Activated naive CD4-positive, alpha-beta T cell treated with Interleukin-2 at 50 U/mL for 16 hours (primary cell): ENCODE data around the gene MTARC1.

ENCODE experiments used
- DNase-seq: peaks from one replicate; pipeline ENCODE4 v3.0.0-alpha.2; 2020

Gene MTARC1

GRCh38 chr1:220808345-220809186 lies 21.9 kb downstream of the MTARC1 start:
- no peak for DNase-seq

GRCh38 chr1:220809187-220809550 lies 22.5 kb downstream of the MTARC1 start:
- no peak for DNase-seq

- no peak for DNase-seq
These were observed 23.0 kb downstream of the MTARC1 start for GRCh38 chr1:220809704-220810103.

- peak; percentile 70 for DNase-seq
These were observed 23.5 kb downstream of the MTARC1 start for GRCh38 chr1:220810179-220810653.

GRCh38 chr1:220810963-220811362 lies 24.2 kb downstream of the MTARC1 start:
- DNase-seq = no peak

GRCh38 chr1:220811695-220812094 lies 25.0 kb downstream of the MTARC1 start:
- DNase-seq = no peak

GRCh38 chr1:220812308-220812707 lies 25.6 kb downstream of the MTARC1 start:
- no peak for DNase-seq

DNA sequence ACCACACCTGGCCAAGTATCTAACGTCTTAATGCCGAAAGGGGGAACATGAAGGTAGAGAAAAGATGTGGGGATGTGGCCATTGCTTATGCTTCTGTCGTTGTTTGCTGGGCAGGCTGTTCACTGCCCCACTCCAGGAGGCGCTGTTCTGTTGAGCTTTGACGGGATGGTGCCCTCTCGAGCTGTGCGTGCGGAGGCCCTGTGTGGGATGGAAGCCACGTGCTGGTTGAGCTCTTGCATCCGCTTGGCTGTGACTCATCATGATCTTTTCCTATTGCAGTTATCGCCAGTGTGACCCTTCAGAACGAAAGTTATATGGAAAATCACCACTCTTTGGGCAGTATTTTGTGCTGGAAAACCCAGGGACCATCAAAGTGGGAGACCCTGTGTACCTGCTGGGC lies 26.3 kb downstream of the MTARC1 start:
- DNase-seq = no peak

- DNase-seq = no peak
These were observed 28.7 kb downstream of the MTARC1 start for GRCh38 chr1:220815409-220815808.

DNA sequence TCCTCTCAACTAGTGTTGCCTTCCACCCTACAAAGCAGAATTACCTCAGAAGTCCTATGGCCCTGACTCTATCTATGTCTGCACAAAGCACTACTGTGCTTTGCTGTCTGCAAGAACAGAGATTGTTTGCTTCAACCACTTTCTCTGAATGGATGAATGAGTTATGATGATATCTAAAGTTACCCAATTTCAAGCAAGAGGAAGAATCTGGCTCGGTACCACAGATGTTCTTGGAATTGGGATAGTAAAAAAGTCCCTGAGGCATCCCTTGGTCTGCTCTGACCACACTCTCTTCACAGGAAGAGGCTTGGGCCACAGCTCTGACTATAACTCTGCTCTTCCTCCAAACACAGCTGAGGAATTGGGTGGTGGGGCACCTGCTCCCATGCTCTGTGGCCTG lies 31.2 kb downstream of the MTARC1 start:
- DNase-seq = no peak

DNA sequence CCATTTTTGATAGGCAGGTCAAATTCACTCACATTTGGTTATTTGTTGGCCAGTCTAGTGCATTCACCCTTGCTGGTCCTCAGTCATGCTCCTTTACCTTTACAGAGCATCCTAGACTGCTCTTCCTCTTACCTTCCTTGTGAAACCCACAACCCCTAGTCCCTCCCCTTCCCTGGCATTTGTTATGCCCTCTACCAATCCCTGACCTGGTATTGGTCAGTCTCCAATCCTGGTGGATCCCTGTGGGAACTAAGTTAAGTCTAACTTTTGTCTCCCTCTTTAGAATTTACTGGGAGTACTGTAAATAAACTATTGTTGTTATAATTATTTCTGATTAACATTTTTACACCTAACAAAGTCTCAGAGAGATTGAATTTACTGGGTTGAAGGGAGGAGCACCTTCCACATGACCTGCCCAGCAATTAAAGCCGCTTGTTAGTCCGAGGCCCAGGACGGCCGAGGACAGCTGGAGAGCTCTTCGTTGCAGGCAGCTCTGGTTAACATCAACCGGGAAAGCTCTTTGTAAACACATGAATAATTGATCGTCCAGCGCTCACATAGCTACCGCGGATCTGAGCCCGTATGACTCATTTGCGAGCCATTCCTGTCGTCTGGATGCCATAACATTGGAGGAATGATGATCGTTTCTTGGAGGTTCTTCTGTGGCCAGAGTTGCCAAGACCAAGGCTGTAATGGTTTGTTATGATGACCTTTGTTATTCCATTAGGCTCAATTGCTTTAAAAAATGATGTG lies 31.9 kb downstream of the MTARC1 start:
- DNase-seq = no peak

DNA sequence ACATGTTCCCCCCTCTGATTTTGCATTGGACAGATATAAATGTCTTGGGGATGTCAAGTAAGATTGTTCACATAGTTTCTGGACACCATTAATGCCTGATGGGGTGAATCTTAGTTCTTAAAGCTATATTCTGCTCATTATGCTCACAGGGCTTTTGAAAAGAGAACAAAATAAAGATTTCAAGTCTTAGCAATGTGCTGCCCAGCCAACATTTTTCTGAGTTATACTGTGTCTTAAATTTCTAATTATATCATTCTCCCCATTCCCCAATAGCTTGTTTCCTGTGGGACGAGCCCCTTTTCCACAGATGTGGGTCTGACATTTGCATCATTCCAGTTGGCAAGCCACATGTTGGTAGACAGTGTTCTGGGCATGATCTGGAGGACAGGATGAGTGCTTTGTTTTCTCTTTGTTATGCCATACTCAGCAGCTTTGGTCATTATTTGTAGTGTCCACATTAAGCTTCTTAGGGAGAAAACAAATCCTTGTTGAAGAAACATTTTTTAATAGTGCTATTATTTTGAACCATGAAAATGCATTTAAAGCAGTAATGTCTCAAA lies 32.8 kb downstream of the MTARC1 start:
- DNase-seq = no peak

DNA sequence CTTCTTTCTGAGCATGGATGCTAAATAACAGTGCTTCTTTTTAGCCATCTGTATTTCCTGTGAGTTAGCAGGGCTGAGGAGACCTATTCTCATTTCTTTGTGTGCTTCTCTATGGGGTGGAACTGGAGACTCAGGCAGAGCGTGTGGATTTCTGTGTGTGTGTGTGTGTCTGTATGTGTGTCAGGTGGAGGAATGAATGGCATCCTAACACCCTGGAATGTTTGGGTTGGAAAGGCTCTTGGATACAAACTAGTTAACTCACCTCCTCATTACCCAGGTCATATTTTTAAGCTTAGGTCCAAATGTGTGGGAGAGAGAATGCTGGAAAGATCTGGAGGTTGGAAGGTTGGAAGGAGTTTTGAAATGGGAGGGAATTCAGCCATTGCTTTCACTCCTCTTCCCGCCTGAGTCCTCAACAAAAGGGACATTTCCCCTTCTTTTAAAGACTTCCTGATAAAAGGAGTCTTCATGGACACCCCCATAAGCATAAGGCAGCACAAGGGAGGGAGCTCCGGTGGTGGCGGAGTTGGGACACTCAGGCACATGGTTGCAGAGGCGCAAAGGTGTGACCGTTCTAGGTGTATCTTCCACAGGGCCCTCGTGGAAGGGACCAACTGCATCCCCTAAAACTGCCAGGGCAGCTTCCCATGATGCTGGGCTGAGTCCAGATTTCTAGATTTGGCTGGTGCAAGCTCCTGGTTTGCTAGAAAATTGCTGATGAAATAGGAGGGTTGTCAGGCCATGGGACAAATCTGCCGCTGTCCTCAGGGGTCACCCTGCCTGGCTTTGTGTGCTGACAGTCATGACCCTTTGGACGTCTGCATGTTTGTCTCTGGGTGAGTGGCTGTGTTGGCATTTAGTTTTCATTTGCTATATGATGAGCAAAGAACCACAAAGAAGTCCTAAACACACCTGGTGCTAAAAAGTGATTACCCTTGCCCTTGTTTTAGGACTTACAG lies 37.6 kb downstream of the MTARC1 start:
- no peak for DNase-seq

- DNase-seq = no peak
These were observed 39.3 kb downstream of the MTARC1 start for GRCh38 chr1:220825819-220826551.

DNA sequence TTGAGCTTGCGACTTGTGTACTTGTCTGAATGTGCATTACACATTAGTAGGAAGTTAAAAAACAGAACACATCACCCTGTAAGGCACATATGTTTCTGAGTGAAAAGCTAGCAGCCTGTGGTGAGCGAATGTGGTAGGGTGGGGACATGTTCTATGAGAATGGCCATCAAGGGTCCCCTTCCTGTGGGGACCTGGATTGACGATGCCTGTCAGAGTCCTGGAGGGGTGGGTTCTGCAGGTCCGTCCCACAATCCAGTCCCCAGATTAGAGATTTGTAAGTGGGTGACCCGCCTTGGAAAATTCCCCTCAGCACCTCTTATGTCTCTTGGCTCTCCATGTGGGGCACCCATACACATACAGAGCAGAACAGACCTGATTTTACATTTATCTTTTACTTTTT lies 40.0 kb downstream of the MTARC1 start:
- no peak for DNase-seq

- no peak for DNase-seq
These were observed 40.9 kb downstream of the MTARC1 start for GRCh38 chr1:220827445-220828178.

DNA sequence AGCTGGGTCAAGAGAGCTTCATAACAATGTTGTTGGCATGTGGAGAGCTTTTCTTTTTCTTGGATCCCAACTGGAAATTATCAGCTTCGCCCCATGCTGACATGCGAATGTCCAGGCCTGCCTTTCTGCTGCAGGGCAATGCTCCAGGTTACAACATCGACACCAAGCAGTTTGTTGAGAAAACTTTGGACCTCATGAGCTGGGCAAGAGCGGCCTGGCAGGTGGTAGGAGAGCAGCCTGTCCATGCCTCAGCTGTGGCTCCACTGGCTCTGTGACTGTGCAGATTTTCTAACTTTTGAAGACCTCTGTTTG lies 41.4 kb downstream of the MTARC1 start:
- no peak for DNase-seq

- no peak for DNase-seq
These were observed 42.4 kb downstream of the MTARC1 start for GRCh38 chr1:220828950-220829586.

DNA sequence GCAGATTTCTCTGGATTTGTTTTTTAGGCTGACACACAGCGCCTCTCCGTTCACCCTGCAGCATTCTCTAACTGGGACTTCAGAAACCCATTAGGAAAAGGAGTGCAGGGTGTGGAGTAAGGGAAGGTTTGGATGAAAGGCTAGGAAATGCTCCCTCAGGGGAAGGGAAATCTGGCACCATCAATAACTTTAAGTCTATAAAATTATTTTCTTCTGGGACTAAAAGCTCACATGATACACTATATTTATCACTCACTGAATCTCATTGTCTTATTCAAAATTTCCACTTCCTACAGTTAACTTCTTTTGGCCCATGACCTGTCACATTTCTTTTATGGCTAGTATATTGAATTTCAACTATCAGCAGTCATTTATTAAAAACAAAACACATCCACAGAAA lies 46.7 kb downstream of the MTARC1 start:
- DNase-seq = no peak

- no peak for DNase-seq
These were observed 47.6 kb downstream of the MTARC1 start for GRCh38 chr1:220834155-220834870.
